Mammary epithelial cell (primary cell): Measurements from ENCODE around the gene PLEKHA8.

Experiments used
- CTCF ChIP-seq, 2 donors: IDR thresholded peaks in 1 of 2; conservative IDR thresholded peaks in 1 of 2; 2 replicates each; pipeline ENCODE4 v1.5.1; 2011 to 2012; ENCODE audit warnings: inconsistent platforms in 2 of 2, low read length in 2 of 2, mild to moderate bottlenecking in 2 of 2, control low read depth in 1 of 2, low read depth in 1 of 2; ENCODE audit not compliant: insufficient read depth in 1 of 2; ENCODE audit errors: extremely low read depth in 1 of 2
- EZH2 ChIP-seq: IDR thresholded peaks from 2 replicates; pipeline ENCODE4 v1.6.1; 2012; ENCODE audit warnings: low read length, inconsistent platforms, borderline replicate concordance

DNA sequence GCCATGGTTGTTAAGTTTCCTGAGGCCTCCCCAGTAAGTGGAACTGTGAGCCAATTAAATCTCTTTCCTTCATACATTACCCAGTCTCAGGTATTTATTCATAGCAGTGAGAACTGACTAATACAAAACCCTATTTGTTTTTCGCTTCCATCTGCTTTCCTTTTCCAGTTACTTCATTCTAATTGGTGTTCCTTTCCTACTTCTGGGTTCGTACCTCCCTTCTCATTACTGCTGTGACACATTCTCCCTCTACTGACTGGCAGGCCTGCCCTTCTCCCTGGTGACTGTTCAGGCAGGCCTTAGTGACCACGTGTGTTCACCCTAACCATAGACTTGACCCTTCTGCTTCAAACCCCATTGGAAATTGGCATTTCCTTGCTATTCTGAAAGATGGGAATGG is 144.2 kb downstream of the PLEKHA8 start:
- TF ChIP-seq CTCF (conservative IDR thresholded peaks at IDR 0.05 in 1 of 2, IDR thresholded peaks at IDR 0.05 in 1 of 2; ENCODE audit: extremely low read depth in 1 of 2, insufficient read depth in 1 of 2, low read depth in 1 of 2, low read length in 2 of 2) (no peak), EZH2 (no peak)
